Motor neuron (in vitro differentiated cells): Measurements from ENCODE around the gene PRR18. TPM values are rescaled to one million over a fixed set of nuclear protein-coding genes. Genes with fewer than 3 reads are reported as not detected.

Source experiments
- ATAC-seq, 8 experiments: fragments of 200-7000 bp; cut with Tn5 transposase; replicated peaks in 6 of 8; 2 replicates each; pipeline ENCODE4 v1.8.0; 2021; ENCODE audit warnings: mild to moderate bottlenecking in 8 of 8, moderate library complexity in 8 of 8
- H3K27ac ChIP-seq, 2 donors: fragments of 250-450 bp; sonication (Bioruptor Pico); 2 replicates each; pipeline ENCODE4 v1.9.0; 2021; ENCODE audit warnings: antibody characterized with exemption in 2 of 2, mild to moderate bottlenecking in 2 of 2, moderate library complexity in 1 of 2
- H3K4me1 ChIP-seq, 2 donors: fragments of 250-450 bp; sonication (Bioruptor Pico); replicated peaks in 1 of 2; 2 replicates each; pipeline ENCODE4 v1.6.1; 2021; ENCODE audit warnings: antibody characterized with exemption in 2 of 2, mild to moderate bottlenecking in 2 of 2, moderate library complexity in 1 of 2
- H3K4me3 ChIP-seq, 5 donors: fragments of 250-450 bp; sonication (Bioruptor Pico); 2 replicates each; pipeline ENCODE4 v1.9.0; 2021; ENCODE audit warnings: antibody characterized with exemption in 5 of 5, mild to moderate bottlenecking in 5 of 5, moderate library complexity in 4 of 5
- WGBS, 10 experiments: fragments of 450-650 bp; shearing (Covaris generic); methylation state at CpG; one replicate each; pipeline ENCODE4 v1.0.0; 2022; 5-methylcytosine and 5-hydroxymethylcytosine counted together
- in situ Hi-C, 9 experiments: fragments of 400-800 bp; cut with MboI; loops; one replicate each; pipeline ENCODE4 v1.15.0; 2021; ENCODE audit warnings: low sequenced_read_pairs in 9 of 9, low pct_unique_long_range_greater_than_20kb in 2 of 9; ENCODE audit not compliant: unreplicated experiment in 9 of 9
- total RNA-seq, 8 experiments: library from RNA; unstranded; fragments of 300-600 nt; gene quantifications; 2 replicates each; pipeline versions ENCODE4 v1.2.3 to v1.2.4, GENCODE V29; 2022

PRR18 gene
- total RNA-seq, 8 experiments from 2014 or later, result 0.14 to 0.64 (median 0.38) TPM; not detected in 3

GRCh38 chr6:166343150-166343487 is 34.9 kb upstream of the PRR18 start:
- peak overlapping the region in 1 of 2 donors; percentile 86 for H3K27ac ChIP-seq
- in situ Hi-C loops, result no loop called here
- H3K4me1 ChIP-seq, result peaks cover 9 to 20% of the 10 kb centered on the region in 2 donors
- no peak for ATAC-seq
- WGBS, 10 experiments, result 36 to 96% (median 51%) methylated on average over 2 to 3 of the region's 3 CpGs; no CpG with 5 or more reads in 2 of the 10 experiments
- H3K4me3 ChIP-seq, result peak overlapping the region; percentile 68 to 98 (median 88)

- H3K27ac ChIP-seq, result peak within 1 kb of the TSS; percentile 66 to 86
- H3K4me3 ChIP-seq, result peak within 1 kb of the TSS; percentile 68 to 98 (median 88)
- 0 to 1% (median 0%) methylated on average over 1 to 22 of the region's 73 CpGs; no CpG with 5 or more reads in 5 of the 10 experiments for WGBS, 10 experiments
- peak; percentile 93 to 99 (median 98) for ATAC-seq
- peaks cover 9 to 20% of the 10 kb centered on the region in 2 donors for H3K4me1 ChIP-seq
- in situ Hi-C loops, result no loop called here
Measured at GRCh38 chr6:166342349-166343149, 34.4 kb upstream of the PRR18 start, which contains the start of gene SFT2D1. Gene SFT2D1, minus strand, starts transcription at chr6:166342545. Its CDS starts 64 bp downstream, at chr6:166342481.

GRCh38 chr6:166341977-166342348 is 33.8 kb upstream of the PRR18 start:
- 0 to 8% (median 0%) methylated on average over 1 to 9 of the region's 16 CpGs; no CpG with 5 or more reads in 5 of the 10 experiments for WGBS, 10 experiments
- Histone ChIP-seq H3K27ac (peak overlapping the region; percentile 66 to 86), H3K4me1 (peaks cover 9 to 20% of the 10 kb centered on the region in 2 donors), H3K4me3 (peak overlapping the region; percentile 68 to 98 (median 88))
- in situ Hi-C loops, result no loop called here
- ATAC-seq, result peak in 4 of 8 experiments; percentile 4 to 19 (median 8)

GRCh38 chr6:166341464-166341863 is 33.3 kb upstream of the PRR18 start:
- WGBS, 10 experiments, result 24 to 88% (median 54%) methylated on average over 1 to 7 of the region's 7 CpGs
- in situ Hi-C loops, result no loop called here

GRCh38 chr6:166338854-166339253 is 30.7 kb upstream of the PRR18 start:
- ATAC-seq, result no peak
- 80 to 100% (median 100%) methylated on average over 1 to 8 of the region's 9 CpGs; no CpG with 5 or more reads in 5 of the 10 experiments for WGBS, 10 experiments
- Histone ChIP-seq H3K4me3 (no peak overlapping the region), H3K4me1 (peaks cover 9 to 20% of the 10 kb centered on the region in 2 donors), H3K27ac (no peak overlapping the region)
- in situ Hi-C loops, result no loop called here

More at GRCh38 chr6:166341464-166341863, 33.3 kb upstream of the PRR18 start:
- ATAC-seq, result no peak
- Histone ChIP-seq H3K4me3 (peak overlapping the region; percentile 68 to 98 (median 88)), H3K4me1 (peaks cover 9 to 20% of the 10 kb centered on the region in 2 donors), H3K27ac (no peak overlapping the region)

- WGBS, 10 experiments, result 100% methylated on average over 1 of the region's 3 CpGs; no CpG with 5 or more reads in 9 of the 10 experiments
- H3K27ac ChIP-seq, result no peak overlapping the region
- no peak for ATAC-seq
- in situ Hi-C loops, result no loop called here
- peaks cover 9 to 14% of the 10 kb centered on the region in 2 donors for H3K4me1 ChIP-seq
- H3K4me3 ChIP-seq, result no peak overlapping the region
Measured at GRCh38 chr6:166336847-166337246, 28.7 kb upstream of the PRR18 start.

GRCh38 chr6:166335378-166336302 is 27.4 kb upstream of the PRR18 start:
- H3K27ac ChIP-seq, result no peak overlapping the region
- H3K4me1 ChIP-seq, result peaks cover 10 to 15% of the 10 kb centered on the region in 2 donors
- WGBS, 10 experiments, result 73 to 100% (median 93%) methylated on average over 3 to 11 of the region's 11 CpGs
- ATAC-seq, result no peak
- H3K4me3 ChIP-seq, result no peak overlapping the region
- in situ Hi-C loops, result no loop called here

- no peak for ATAC-seq
- WGBS, 10 experiments, result 76 to 100% (median 94%) methylated on average over 1 to 7 of the region's 8 CpGs; no CpG with 5 or more reads in 1 of the 10 experiments
- in situ Hi-C loops, result no loop called here
- Histone ChIP-seq H3K4me1 (peaks cover 14 to 18% of the 10 kb centered on the region in 2 donors), H3K4me3 (no peak overlapping the region), H3K27ac (no peak overlapping the region)
Measured at GRCh38 chr6:166334878-166335277, 26.7 kb upstream of the PRR18 start.

GRCh38 chr6:166333172-166333995 is 25.2 kb upstream of the PRR18 start:
- in situ Hi-C loops, result no loop called here
- Histone ChIP-seq H3K4me3 (no peak overlapping the region), H3K27ac (no peak overlapping the region), H3K4me1 (peaks cover 14 to 18% of the 10 kb centered on the region in 2 donors)
- no peak for ATAC-seq
- WGBS, 10 experiments, result 0 to 100% (median 85%) methylated on average over 1 to 16 of the region's 23 CpGs

- 42 to 100% (median 77%) methylated on average over 2 to 13 of the region's 13 CpGs for WGBS, 10 experiments
- ATAC-seq, result no peak
- peaks cover 14 to 18% of the 10 kb centered on the region in 2 donors for H3K4me1 ChIP-seq
- H3K27ac ChIP-seq, result no peak overlapping the region
- in situ Hi-C loops, result no loop called here
- H3K4me3 ChIP-seq, result no peak overlapping the region
Measured at GRCh38 chr6:166331503-166332415, 23.6 kb upstream of the PRR18 start.

- peaks cover 14 to 18% of the 10 kb centered on the region in 2 donors for H3K4me1 ChIP-seq
- no peak overlapping the region for H3K4me3 ChIP-seq
- H3K27ac ChIP-seq, result no peak overlapping the region
- 16 to 47% (median 29%) methylated on average over 1 to 8 of the region's 11 CpGs; no CpG with 5 or more reads in 5 of the 10 experiments for WGBS, 10 experiments
- ATAC-seq, result peak; percentile 83 to 100 (median 99)
- in situ Hi-C loops, result no loop called here
Measured at GRCh38 chr6:166330612-166331011, 22.4 kb upstream of the PRR18 start.
